HUES64 (cell line): ENCODE results near the gene PKD2L2.
"Not testable (repeated sequence)": the region's sequence is repeated elsewhere in the genome, so short reads cannot be mapped to it uniquely, and the experiment has no call there.

Experiments
- H3K27ac ChIP-seq: 2 replicates; pipeline ENCODE4 v1.7.0; 2013; ENCODE audit warnings: low read depth, low read length, inconsistent platforms
- H3K27me3 ChIP-seq: 2 replicates; pipeline ENCODE4 v1.6.1; 2013; ENCODE audit warnings: mild to moderate bottlenecking, low read length; ENCODE audit not compliant: insufficient read depth
- H3K36me3 ChIP-seq: 2 replicates; pipeline ENCODE4 v1.6.1; 2013; ENCODE audit warnings: mild to moderate bottlenecking, low read length; ENCODE audit not compliant: insufficient read depth
- H3K4me1 ChIP-seq: 2 replicates; pipeline ENCODE4 v1.6.1; 2013; ENCODE audit warnings: mild to moderate bottlenecking, low read length, moderate library complexity; ENCODE audit not compliant: insufficient read depth
- H3K4me3 ChIP-seq: 2 replicates; pipeline ENCODE4 v1.5.1; 2013; ENCODE audit warnings: mild to moderate bottlenecking, low read length, moderate library complexity
- H3K9ac ChIP-seq: 2 replicates; pipeline ENCODE4 v1.6.1; 2013; ENCODE audit warnings: mild to moderate bottlenecking, low read depth, low read length
- H3K9me3 ChIP-seq: 2 replicates; pipeline ENCODE4 v1.6.1; 2013; ENCODE audit warnings: low read depth, low read length; ENCODE audit not compliant: insufficient read depth
- WGBS: fragments of 150-250, 120-280 bp; methylation state at CpG from one replicate; pipeline ENCODE4 v1.1.7; 2013; ENCODE audit warnings: missing lambda C conversion rate; 5-methylcytosine and 5-hydroxymethylcytosine counted together

The PKD2L2 gene

GRCh38 chr5:137932800-137933199 lies 43.5 kb downstream of the PKD2L2 start:
- no peaks in the 10 kb centered on the region for H3K4me1 ChIP-seq
- H3K36me3 ChIP-seq, result peaks cover 12% of the 10 kb centered on the region; the same call in 1 of the 2 replicates
- 89% methylated on average over 2 of the region's 3 CpGs for WGBS
- H3K9me3 ChIP-seq, result no peaks in the 10 kb centered on the region
- H3K9ac ChIP-seq, result no peak overlapping the region
- no peak overlapping the region for H3K27ac ChIP-seq
- no peak overlapping the region for H3K4me3 ChIP-seq
- H3K27me3 ChIP-seq, result no peaks in the 10 kb centered on the region

DNA sequence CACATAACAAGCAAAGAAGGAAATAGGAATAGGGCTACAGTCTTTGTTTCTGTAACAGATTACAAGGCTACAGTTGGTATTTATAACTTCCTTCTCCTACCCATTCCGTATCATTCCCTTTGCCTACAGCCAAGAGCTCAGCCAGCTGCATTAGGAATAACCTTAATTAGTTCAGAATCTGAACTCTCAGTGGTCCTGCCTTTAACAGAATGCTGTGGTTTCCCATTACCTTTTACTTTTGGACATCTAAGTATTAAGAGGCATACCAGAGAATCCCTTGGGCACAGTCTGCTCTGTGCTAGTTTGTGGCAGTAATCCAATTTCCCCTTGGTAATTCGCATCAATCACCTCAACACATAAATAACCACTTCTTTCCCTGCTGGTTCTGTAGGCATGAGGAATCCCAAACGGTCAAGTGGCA lies 44.2 kb downstream of the PKD2L2 start:
- Histone ChIP-seq H3K27ac (no peak overlapping the region), H3K4me1 (no peaks in the 10 kb centered on the region), H3K27me3 (no peaks in the 10 kb centered on the region), H3K36me3 (peaks cover 19% of the 10 kb centered on the region), H3K9ac (no peak overlapping the region), H3K4me3 (no peak overlapping the region), H3K9me3 (no peaks in the 10 kb centered on the region)
- WGBS, result 86% methylated on average over 3 of the region's 3 CpGs

DNA sequence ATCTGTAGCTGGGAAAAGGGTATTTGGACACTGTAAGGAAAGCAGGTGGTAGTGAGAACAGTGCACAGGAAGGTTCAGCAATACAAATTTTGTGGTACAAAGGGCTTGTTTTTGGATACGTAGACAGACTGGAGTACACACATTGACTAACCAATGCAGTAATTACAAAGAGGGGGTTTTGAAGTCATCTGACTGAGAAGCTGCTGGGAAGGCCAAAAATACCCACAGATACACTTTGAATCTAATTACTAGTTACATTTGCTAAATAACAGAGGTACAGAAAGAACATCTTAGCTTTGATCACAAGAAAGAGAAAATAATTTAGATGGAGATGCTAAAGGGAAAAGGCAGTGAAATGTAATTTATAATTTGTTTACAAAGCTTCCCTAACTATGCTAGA lies 45.9 kb downstream of the PKD2L2 start:
- Histone ChIP-seq H3K4me3 (no peak overlapping the region), H3K36me3 (peaks cover 36% of the 10 kb centered on the region), H3K27me3 (no peaks in the 10 kb centered on the region), H3K27ac (no peak overlapping the region), H3K9me3 (no peaks in the 10 kb centered on the region), H3K9ac (no peak overlapping the region), H3K4me1 (no peaks in the 10 kb centered on the region)
- WGBS, result 100% methylated on average over 1 of the region's 1 CpG

DNA sequence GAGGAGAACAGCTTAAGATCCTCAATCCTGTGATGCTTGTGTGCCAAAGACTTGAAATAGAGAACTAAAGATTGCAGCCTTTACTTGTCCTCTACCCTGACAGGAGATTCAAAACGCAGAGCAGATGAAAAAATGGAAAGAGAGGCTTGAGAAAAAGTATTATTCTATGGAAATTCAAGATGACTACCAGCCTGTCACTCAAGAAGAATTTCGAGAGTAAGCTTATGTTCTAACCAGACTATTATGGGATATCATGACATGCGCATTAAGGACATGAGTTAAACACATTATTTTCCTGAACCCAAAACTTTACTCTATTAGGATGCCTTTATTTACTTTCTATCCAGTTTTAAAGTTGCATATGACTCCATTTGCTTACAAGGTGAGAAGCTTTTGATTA lies 46.4 kb downstream of the PKD2L2 start:
- H3K36me3 ChIP-seq, result peaks cover 41% of the 10 kb centered on the region
- H3K4me1 ChIP-seq, result no peaks in the 10 kb centered on the region
- H3K9me3 ChIP-seq, result no peaks in the 10 kb centered on the region
- H3K27ac ChIP-seq, result no peak overlapping the region
- no peak overlapping the region for H3K4me3 ChIP-seq
- 95% methylated on average over 3 of the region's 3 CpGs for WGBS
- H3K9ac ChIP-seq, result no peak overlapping the region
- H3K27me3 ChIP-seq, result no peaks in the 10 kb centered on the region

DNA sequence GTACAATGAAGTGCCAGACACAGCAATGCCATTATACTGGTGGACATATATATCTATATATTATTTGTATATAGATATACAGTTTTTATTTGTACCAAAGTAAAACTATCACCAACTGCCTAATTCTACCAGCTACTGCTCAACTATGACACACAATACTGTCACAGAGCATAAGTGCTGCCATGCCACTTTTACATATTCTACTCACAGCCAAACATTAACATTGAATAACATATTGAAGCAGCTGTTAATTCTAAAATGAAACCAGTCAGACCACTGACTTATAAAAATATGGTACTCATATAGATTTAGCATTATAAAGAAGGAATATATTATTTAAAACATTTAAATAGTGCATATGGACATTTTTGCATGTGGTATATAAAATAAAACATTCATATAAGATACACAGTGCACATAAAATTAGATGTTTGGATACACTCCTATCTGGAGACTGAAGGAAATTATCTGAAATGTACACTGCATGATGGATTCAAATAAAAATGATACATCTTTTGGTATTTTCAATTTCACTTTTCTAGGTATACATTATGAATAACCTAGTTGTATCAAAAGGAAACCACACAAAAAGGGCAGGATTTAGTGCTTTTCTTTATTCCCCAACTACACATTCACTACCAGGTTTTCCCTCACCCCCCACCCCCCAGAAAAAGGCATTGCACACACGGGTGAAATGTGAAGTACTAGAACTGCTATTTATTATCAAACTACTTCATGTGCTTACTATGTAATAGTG lies 48.9 kb downstream of the PKD2L2 start:
- WGBS, result no CpG with 5 or more reads among the region's 1 CpG
- no peak overlapping the region for H3K9ac ChIP-seq
- no peaks in the 10 kb centered on the region for H3K27me3 ChIP-seq
- H3K36me3 ChIP-seq, result peaks cover 66% of the 10 kb centered on the region
- H3K9me3 ChIP-seq, result no peaks in the 10 kb centered on the region
- no peaks in the 10 kb centered on the region for H3K4me1 ChIP-seq
- no peak overlapping the region for H3K4me3 ChIP-seq
- no peak overlapping the region for H3K27ac ChIP-seq

DNA sequence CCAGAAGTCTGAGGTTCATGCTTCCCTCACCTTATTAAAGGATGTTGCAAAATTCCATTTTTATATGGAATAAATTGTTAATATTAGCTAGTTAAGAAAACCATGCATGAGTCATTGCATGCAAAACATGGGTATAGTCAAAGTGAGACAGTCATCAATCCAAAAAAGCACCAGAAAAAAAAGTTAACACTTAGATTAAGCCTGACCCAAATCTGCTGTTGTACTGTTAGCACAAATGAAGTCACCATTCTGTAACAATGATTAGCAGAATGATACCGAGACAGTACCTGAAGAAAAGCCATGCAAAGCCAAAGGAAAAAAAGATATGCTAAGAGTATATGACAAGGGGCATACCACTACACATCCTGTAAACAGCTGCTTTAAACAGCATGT lies 49.5 kb downstream of the PKD2L2 start:
- Histone ChIP-seq H3K27me3 (no peaks in the 10 kb centered on the region), H3K27ac (no peak overlapping the region), H3K9ac (no peak overlapping the region), H3K4me1 (no peaks in the 10 kb centered on the region), H3K4me3 (no peak overlapping the region), H3K36me3 (peaks cover 71% of the 10 kb centered on the region), H3K9me3 (no peaks in the 10 kb centered on the region)
- WGBS, result 100% methylated on average over 1 of the region's 1 CpG

- Histone ChIP-seq H3K36me3 (peaks cover 77% of the 10 kb centered on the region), H3K9me3 (no peaks in the 10 kb centered on the region), H3K4me3 (no peak overlapping the region), H3K4me1 (no peaks in the 10 kb centered on the region), H3K27me3 (no peaks in the 10 kb centered on the region), H3K27ac (no peak overlapping the region), H3K9ac (no peak overlapping the region)
- WGBS, result 82% methylated on average over 7 of the region's 7 CpGs
Observed at GRCh38 chr5:137939331-137939730, 50.1 kb downstream of the PKD2L2 start.

DNA sequence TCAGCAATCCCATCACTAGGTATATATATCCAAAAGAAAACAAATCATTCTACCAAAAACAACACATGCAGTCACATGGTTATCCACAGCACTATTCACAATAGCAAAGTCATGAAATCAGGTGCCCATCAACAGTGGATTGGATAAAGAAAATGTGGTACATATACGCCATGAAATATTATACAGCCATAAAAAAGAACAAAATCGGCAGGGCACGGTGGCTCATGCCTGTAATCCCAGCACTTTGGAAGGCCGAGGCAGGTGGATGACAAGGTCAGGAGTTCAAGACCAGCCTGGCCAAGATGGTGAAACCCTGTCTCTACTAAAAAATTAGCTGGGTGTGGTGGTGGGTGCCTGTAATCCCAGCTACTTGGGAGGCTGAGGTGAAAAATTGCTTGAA lies 55.0 kb downstream of the PKD2L2 start:
- H3K36me3 ChIP-seq, result peaks cover 99% of the 10 kb centered on the region
- not testable (repeated sequence) for H3K4me3 ChIP-seq, H3K4me1 ChIP-seq, H3K9ac ChIP-seq, H3K27ac ChIP-seq, H3K27me3 ChIP-seq, H3K9me3 ChIP-seq
- WGBS, result 99% methylated on average over 4 of the region's 4 CpGs

GRCh38 chr5:137945825-137946224 lies 56.6 kb downstream of the PKD2L2 start:
- Histone ChIP-seq H3K4me1 (no peaks in the 10 kb centered on the region), H3K4me3 (no peak overlapping the region), H3K27ac (no peak overlapping the region), H3K27me3 (no peaks in the 10 kb centered on the region), H3K9ac (no peak overlapping the region), H3K36me3 (peaks cover 99% of the 10 kb centered on the region), H3K9me3 (no peaks in the 10 kb centered on the region)
- WGBS, result 100% methylated on average over 1 of the region's 1 CpG

DNA sequence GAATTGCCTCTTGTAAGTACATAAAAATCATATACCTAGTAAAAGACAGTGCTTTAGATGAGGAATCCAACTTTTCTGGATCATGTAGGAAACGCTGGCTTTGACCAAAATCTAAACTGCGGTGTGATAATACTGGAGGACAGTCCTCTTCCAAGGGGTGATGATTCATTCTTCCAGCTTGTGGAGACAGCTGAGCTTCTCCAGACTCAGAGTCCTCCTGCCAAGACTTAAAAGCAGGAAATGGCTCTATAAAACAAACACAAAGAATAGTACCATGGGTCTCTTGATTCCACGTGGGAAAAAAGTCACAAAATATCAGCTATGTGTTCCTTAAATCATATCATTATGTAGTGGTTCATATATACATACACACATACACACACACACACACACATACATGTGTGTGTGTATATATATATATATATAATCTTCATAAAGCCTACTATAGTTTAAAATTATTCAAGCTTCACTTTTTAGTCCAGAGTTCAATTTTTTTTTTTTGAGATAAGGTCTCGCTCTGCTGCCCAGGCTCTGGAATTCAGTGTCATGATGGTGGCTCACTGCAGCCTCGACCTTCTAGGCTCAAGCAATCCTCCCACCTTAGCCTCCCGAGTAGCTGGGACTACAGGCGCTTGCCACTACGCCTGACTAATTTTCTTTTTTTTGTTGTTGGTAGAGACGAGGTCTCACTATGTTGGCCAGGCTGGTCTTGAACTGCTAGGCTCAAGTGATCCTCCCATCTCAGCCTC lies 65.0 kb downstream of the PKD2L2 start:
- Histone ChIP-seq H3K9me3 (no peaks in the 10 kb centered on the region), H3K9ac (no peak overlapping the region), H3K36me3 (peaks cover 89% of the 10 kb centered on the region), H3K4me3 (no peak overlapping the region), H3K27me3 (no peaks in the 10 kb centered on the region), H3K4me1 (no peaks in the 10 kb centered on the region), H3K27ac (no peak overlapping the region)
- 95% methylated on average over 8 of the region's 9 CpGs for WGBS

- no peaks in the 10 kb centered on the region for H3K27me3 ChIP-seq
- no peaks in the 10 kb centered on the region for H3K9me3 ChIP-seq
- H3K27ac ChIP-seq, result no peak overlapping the region
- WGBS, result 91% methylated on average over 1 of the region's 1 CpG
- H3K36me3 ChIP-seq, result peaks cover 88% of the 10 kb centered on the region
- no peaks in the 10 kb centered on the region for H3K4me1 ChIP-seq
- no peak overlapping the region for H3K9ac ChIP-seq
- no peak overlapping the region for H3K4me3 ChIP-seq
Observed at GRCh38 chr5:137957948-137958347, 68.7 kb downstream of the PKD2L2 start.
